GM21717 (cell line): ENCODE data around the gene B3GNT4.
"Not testable (repeated sequence)": the region's sequence is repeated elsewhere in the genome, so short reads cannot be mapped to it uniquely, and the experiment has no call there.

Experiments used
- ATAC-seq: cut with Tn5 transposase; IDR thresholded peaks from one replicate; pipeline ENCODE4 v1.9.1; 2021; ENCODE audit warnings: mild to moderate bottlenecking, moderate library complexity; ENCODE audit not compliant: unreplicated experiment

B3GNT4 gene

GRCh38 chr12:122187466-122187865 is 16.0 kb upstream of the B3GNT4 start:
- ATAC-seq, result no peak

DNA sequence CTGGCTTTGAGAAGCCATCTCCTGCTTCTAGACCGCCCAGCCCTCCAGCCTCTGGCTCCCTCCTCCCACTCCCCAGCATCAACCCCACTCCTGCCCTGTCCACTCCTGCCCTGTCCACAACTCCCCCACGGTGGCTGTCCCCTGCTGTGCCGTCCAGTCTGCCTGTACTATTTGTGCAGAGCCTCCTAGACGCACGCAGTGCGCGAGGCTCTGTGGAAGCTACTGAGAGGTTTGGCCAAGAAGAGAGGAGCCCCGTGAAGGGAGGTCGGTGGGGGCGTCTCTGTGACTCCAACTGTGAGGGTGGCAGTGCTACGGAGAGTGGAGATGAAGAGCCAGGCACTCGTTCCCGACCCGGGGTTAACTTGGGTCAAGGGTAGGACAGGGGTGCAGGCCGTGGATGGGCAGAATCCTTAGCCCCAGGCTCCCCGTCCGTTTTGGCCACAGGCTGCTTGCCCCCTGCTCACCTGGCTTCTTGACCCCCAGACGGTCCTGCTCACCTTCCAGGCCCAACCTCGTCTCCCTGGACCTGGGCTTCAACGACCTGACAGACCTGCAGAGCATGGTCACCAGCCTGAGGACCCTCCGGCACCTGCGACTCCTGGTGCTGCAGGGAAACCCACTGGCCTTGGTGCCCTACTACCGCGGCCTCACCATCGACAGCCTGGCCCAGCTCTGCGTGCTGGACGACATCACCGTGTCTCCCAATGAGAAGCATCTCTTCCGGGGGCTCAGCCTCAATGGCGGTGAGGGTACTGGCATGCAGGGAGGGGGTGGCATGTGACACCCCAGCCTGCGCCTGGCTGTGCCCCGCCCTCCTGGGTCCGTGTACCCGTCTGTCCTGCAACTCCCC is 13.7 kb upstream of the B3GNT4 start:
- ATAC-seq, result no peak

DNA sequence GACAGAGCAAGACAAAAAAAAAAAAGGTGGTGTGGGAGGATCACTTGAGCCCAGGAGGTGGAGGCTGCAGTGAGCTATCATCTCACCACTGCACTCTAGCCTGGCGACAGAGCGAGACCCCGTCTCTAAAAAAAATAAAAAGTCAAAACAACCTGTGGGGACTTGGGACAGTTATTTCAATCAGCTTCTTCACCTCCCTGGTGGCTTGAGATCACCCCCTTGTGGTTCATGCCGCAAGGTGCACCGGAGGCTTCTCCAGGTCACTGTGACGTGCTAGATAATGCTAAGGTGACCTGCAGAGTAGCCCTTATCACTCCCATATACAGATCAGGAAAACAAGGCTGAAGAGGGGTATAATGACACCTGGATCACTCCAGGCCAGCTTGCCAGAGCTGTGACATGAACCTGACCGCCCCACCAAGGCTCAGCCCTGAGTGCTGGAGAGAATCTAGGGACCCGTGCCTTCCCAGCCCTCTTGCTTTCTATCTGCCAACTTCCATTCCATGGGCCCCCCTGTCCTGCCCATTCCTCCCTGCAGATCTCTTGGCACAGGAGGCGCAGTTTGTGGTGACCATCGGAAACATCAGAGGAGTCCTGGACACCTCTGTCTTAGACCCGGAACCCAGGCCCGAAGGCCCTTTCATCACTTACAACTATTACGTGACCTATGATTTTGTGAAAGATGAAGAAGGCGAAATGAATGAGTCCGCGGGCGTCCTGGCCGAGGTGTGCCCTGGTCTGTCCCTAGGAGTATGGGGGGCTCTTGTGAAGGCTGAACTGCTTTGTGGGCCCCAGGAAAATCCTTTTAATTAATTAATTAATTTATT is 12.5 kb upstream of the B3GNT4 start:
- ATAC-seq, result no peak

- ATAC-seq, result no peak
These were observed 11.1 kb upstream of the B3GNT4 start for GRCh38 chr12:122192441-122192840.

DNA sequence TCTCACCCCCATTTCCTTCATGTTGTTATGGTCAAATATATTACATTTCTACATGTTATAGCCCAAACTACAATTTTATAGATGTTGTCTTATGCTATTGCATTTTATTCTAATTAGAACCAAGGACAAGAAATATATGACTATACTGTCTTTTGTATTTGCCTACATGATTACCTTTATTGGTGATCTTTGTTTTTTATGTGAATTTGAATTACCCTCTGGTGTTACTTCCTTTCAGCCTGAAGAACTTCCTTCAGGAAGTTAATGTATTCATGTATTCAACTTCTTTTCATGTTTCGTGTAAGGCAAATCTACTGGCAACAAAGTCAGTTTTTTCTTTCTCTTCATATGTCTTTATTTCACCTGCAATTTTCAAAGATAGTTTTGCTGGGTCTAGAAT is 8.7 kb upstream of the B3GNT4 start:
- no peak for ATAC-seq

- no peak for ATAC-seq
These were observed 8.1 kb upstream of the B3GNT4 start for GRCh38 chr12:122195405-122195804.

- no peak for ATAC-seq
These were observed 5.9 kb upstream of the B3GNT4 start for GRCh38 chr12:122197612-122197966.

DNA sequence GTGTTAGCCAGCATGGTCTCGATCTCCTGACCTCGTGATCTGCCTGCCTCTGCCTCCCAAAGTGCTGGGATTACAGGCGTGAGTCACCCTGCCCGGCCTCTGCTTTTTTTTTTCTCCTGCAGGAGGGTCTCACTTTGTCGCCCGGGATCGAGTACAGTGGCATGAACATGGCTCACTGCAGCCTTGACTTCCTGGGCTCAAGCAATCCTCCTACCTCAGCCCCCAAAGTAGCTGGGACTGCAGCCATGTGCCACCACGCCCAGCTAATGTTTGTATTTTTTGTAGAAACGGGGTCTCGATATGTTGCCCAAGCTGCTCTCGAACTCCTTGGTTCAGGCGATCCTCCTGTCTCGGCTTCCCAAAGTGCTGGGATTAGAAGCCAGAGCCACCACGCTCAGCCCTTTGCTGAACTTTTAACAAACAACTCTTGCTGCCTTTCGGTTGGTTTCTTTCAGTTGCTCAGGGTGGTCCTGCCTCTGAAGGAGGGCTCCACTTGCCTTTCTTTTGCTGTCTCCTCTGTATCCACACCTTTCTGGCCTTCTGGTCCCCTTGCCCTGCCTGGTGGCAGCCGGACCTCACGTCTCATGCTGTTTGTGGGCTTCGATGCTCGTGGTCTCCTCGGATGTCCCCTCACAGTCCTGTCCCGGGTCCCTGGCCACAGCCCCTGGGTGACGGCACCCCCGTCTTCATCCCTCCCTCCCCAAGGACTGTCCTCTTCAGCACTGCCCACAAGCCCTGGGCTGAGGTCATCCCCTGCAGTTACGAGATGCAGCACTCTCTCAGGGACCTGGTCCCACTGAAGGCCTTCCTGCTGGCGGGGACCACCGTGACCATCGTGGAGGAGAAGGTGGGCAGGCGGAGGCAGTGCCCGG is 3.8 kb upstream of the B3GNT4 start:
- ATAC-seq, result no peak

DNA sequence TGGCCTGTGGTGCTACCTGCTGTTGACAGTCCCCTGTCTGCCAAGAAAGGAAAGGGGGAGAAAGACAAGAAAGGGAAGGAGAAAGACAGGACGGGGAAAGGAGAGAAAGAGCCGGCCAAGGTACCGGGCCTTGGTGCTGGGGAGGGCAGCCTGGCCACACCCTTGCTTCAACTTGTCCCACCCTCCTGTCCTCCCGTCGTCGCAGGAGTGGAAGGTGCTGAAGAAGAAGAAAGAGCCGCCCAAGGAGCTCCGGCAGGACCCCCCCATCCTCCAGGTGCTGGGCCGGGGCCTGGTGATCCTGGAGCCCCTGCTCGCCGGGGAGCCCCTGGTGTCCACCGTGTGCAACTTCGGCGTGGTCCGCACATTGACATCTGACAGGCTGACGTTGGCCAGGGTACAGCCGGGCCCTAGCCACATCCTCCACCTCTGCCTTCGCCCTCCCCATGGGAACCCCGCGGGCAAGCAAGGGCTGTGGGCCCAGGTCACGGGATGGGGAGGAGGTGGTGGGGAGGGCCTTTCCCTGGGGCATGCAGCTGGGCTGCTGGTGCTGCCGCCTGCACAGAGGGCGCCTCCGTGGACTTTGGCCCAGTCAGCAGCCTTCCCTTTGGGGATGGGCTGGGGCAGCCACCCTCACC is 2.9 kb upstream of the B3GNT4 start:
- ATAC-seq, result no peak

DNA sequence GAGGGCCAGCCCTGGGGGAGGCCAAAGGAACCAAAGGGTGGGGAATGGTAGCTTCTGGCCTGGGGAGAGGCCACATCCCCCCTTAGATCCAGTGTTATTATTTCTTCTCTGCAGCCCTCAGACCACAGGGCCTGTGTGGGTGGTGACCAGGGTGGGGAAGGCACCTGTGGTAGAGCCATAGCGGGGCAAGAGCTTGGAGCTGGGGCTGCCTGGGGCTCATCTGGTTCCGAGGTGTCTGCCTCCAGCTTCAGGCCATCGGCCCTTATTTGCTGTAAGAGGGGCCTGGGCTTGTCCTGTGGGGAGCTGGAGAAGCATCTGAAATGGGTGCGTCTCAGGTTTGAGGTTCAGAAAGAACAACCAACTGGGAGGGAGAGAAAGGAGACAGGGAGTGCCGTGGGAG is 2.1 kb upstream of the B3GNT4 start:
- no peak for ATAC-seq

- ATAC-seq, result no peak
These were observed 1.5 kb upstream of the B3GNT4 start for GRCh38 chr12:122202017-122202416.

GRCh38 chr12:122202811-122203210 is 698 bp upstream of the B3GNT4 start:
- ATAC-seq, result not testable (repeated sequence)

DNA sequence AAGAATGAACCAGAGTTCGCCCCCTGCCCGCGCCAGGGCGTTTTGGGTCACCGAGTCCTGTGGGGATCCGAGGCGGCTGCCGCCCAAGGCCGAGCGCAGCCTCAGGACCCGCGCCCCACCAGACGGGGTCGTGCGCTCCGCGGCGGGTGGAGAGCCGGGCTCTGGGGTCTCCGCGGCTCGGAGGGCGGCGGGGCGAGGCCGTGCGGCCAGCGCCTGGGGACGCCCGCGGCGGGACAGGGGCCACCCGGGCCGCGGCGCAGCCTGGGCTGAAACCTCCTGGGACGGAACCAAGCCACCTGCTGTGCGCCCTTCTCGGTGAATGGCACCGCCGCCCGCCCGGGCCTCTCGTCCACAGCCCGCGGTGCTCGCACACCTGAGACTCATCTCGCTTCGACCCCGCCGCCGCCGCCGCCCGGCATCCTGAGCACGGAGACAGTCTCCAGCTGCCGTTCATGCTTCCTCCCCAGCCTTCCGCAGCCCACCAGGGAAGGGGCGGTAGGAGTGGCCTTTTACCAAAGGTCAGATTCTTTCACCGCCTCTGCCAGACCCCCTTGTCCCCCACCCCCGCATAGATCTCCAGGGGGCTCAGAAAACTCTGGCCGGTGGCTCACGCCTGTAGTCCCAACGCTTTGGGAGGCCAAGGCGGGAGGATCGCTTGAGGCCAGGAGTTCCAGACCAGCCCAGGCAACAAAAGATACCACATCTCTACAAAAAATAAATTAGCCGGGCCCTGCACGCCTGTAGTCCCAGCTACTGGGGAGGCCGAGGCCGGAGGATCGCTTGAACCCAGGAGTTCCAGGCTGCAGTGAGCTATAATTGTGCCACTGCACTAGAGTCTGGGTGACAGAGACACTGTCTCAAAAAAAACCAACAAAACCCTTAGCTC is 901 bp downstream of the B3GNT4 start:
- ATAC-seq, result no peak

- ATAC-seq, result no peak
These were observed 1.8 kb downstream of the B3GNT4 start for GRCh38 chr12:122205053-122205925.

GRCh38 chr12:122206111-122206881 is 2.8 kb downstream of the B3GNT4 start:
- ATAC-seq, result no peak

DNA sequence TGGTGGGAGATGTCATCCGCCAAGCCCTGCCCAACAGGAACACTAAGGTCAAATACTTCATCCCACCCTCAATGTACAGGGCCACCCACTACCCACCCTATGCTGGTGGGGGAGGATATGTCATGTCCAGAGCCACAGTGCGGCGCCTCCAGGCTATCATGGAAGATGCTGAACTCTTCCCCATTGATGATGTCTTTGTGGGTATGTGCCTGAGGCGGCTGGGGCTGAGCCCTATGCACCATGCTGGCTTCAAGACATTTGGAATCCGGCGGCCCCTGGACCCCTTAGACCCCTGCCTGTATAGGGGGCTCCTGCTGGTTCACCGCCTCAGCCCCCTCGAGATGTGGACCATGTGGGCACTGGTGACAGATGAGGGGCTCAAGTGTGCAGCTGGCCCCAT is 3.5 kb downstream of the B3GNT4 start:
- no peak for ATAC-seq

GRCh38 chr12:122207391-122207790 is 3.9 kb downstream of the B3GNT4 start:
- no peak for ATAC-seq
